NCI-H226 (cell line): ENCODE results near the gene RALGPS2.

ENCODE experiments used
- DNase-seq: peaks from one replicate; pipeline ENCODE4 v3.0.0-alpha.2; 2015

RALGPS2 gene

DNA sequence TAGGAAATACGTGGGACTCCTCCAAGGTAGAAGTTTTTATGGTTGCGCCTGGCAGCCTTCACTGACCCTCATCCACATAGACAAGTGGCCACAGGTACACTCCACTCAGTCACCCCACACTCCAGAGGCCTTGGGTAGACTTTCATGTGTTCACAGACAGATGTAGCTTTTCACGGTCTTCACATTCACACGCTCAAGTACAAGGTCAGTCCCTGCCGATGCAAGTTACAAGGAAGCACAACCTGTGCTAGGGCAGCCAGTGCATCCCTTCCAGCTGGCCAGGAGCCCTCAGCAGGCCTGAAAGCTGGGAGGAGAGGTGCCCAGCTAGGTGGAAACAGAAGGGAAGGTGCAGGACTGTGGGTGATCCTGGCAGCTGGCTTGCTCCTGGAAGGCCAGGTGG, 245.1 kb downstream of the RALGPS2 start:
- no peak for DNase-seq
